ENCODE measurements around the gene ST3GAL2.
"Not testable (repeated sequence)": the region's sequence is repeated elsewhere in the genome, so short reads cannot be mapped to it uniquely, and the experiment has no call there.

ST3GAL2 gene

GRCh38 chr16:70468776-70469525 lies 30.1 kb upstream of the ST3GAL2 start:
- DNase-seq (ENCODE audit: low read depth in 4 of 4, low spot score in 1 of 4) = no peak

- no peak for DNase-seq (ENCODE audit: low read depth in 4 of 4, low spot score in 1 of 4)
Observed at GRCh38 chr16:70467608-70468007, 28.7 kb upstream of the ST3GAL2 start.

GRCh38 chr16:70467113-70467512 lies 28.2 kb upstream of the ST3GAL2 start:
- no peak for DNase-seq (ENCODE audit: low read depth in 4 of 4, low spot score in 1 of 4)

- no peak for DNase-seq (ENCODE audit: low read depth in 4 of 4, low spot score in 1 of 4)
Observed at GRCh38 chr16:70466805-70467076, 27.8 kb upstream of the ST3GAL2 start.

DNA sequence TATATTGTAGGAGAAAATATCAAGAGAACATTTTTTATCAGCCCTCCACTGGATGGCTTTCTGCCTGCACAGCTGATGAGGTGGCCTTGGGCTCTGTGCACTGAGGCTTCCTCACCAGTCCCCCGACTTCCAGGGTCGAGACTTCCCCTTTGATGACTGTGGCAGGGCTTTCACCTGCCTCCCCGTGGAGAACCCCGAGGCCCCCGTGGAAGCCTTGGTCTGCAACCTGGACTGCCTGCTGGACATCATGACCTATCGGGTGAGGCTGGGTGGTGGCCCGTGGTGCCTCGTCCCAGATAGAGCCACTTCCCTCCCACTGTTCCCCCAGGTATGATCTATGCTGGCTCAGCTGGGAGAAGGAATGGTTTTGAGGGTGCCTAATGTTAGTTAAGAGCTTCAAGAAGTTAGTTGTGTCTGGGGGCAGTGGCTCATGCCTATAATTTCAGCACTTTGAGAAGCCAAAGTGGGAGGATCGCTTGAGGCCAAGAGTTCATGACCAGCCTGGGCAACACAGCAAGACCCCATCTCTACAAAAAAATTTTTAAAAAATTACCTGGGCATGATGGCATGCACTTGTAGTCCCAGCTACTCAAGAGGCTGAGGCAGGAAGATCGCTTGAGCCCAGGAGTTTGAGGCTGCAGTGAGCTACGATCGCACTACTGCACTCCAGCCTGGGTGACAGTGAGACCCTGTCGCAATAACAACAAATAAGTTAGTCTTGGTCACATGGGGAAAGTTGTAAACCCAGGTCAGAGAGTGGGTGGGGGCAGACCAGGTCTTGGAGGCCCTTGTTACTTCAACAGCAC lies 27.3 kb upstream of the ST3GAL2 start:
- DNase-seq (ENCODE audit: low read depth in 4 of 4, low spot score in 1 of 4) = no peak

DNA sequence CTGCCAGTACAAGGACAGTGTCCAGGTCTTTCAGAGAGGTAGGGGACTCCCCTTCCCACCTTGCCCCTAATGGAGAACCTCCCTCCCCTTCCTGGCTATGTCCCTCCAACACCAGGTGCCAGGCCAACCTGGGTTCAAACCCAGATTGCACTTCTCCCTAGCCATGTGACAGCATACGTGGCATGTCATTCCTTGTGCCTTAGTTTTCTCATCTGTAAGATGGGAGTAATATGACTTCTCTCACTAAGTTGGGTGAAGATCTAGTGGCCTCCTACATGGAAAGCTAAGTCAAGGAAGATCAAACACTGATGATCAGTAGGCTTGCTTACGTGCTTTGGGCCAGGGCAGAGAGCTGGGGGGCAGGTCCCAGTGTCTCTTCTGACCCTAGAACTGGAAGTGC lies 24.3 kb upstream of the ST3GAL2 start:
- no peak for DNase-seq (ENCODE audit: low read depth in 4 of 4, low spot score in 1 of 4)

DNA sequence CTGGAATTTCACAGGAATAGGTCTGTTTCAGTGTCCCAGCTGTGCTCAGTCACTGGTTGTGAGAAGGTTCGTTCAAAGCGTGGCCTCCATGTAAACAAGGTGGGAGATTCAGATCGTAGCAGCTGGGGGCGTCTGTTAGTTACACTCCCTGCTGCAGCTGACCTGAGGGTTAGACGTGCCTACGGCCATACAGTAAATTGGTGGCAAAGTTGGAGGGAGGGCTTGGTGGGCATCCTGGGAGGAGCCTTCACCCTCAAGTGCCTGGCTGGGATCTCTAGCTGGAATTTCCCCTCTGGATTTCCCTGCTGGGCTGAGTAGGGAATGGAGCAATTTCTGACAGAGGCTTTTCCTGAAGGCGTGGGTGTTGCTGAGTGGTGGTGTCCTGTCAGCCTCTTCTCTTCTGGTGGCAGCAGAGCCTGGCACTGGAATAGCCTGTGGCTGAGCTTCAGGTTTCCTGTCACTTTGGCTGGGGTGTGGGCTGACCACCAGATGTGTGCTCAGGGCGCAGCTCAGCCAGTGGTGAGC lies 21.9 kb upstream of the ST3GAL2 start:
- DNase-seq (ENCODE audit: low read depth in 4 of 4, low spot score in 1 of 4) = no peak

DNA sequence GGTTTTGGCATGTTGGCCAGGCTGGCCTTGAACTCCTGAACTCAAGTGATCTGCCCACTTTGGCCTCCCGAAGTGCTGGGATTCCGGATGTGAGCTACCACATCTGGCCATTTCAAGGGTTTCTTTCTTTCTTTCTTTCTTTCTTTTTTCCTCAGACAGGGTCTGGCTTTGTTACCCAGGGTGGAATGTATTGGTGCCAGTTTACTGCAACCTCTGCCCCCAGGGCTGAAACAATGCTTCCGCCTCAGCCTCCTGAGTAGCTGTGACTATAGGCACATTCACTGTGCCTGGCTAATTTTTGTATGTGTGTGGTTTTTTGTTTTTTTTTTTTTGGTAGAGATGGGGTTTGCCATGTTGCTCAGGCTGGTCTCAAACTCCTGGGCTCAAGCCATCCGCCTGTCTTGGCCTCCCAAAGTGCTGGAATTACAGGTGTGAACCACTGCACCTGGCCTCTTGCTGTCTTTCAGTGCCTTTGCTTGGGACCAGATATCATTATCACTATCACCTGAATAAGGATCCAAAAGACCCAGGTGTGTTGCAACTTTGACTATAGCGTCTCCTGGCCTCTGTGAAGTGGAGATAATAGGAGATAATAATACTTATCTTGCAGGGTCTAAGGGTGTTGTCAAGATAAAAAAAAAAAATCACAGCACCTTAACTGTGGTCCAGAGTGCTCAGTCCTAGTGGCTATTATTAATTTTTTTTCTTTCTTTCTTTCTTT lies 18.7 kb upstream of the ST3GAL2 start:
- no peak for DNase-seq (ENCODE audit: low read depth in 4 of 4, low spot score in 1 of 4)

GRCh38 chr16:70455910-70456309 lies 17.0 kb upstream of the ST3GAL2 start:
- DNase-seq (ENCODE audit: low read depth in 4 of 4, low spot score in 1 of 4) = no peak

GRCh38 chr16:70454222-70455034 lies 15.5 kb upstream of the ST3GAL2 start, which contains the start of gene FCSK:
Gene FCSK, plus strand, starts transcription at chr16:70454595. Its CDS starts 8,596 bp downstream, at chr16:70463191.
- peak; percentile 43 to 56 (median 49) for DNase-seq (ENCODE audit: low read depth in 4 of 4, low spot score in 1 of 4)

GRCh38 chr16:70453892-70454221 lies 15.0 kb upstream of the ST3GAL2 start:
- DNase-seq (ENCODE audit: low read depth in 4 of 4, low spot score in 1 of 4) = no peak

DNA sequence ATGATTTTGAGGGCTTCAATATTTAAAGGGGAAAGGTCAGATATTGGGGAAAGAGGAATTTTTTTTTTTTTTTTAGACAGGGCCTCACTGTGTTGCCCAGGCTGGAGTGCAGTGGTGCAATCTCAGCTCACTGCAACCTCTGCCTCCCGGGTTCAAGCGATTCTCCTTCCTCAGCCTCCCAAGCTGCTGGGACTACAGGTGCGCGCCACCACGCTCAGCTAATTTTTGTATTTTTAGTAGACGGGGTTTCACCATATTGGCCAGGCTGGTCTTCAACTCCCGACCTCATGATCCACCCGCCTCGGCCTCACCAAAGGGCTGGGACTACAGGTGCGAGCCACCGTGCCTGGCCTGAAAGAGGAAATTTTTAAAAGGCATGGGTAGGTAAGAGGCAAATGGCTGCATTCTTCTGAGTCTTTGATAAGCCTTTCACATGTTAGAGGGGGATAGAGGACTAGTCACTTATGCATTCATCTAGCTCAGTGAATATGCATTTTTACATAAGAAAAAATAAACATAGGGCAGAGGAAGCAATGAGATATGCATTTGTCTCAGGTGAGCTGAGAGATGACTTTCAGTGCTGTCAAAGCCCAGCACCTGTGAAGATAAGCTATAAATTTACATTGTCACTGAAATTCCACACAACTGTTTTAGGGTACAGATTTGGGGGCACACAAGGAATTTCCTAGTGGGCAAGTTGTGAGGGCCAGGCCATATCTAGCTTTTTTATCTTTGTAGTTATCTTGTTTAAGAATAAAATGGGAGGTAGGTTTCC lies 14.4 kb upstream of the ST3GAL2 start:
- no peak for DNase-seq (ENCODE audit: low read depth in 4 of 4, low spot score in 1 of 4)

- DNase-seq (ENCODE audit: low read depth in 4 of 4, low spot score in 1 of 4) = not testable (repeated sequence)
Observed at GRCh38 chr16:70451004-70451340, 12.1 kb upstream of the ST3GAL2 start.

DNA sequence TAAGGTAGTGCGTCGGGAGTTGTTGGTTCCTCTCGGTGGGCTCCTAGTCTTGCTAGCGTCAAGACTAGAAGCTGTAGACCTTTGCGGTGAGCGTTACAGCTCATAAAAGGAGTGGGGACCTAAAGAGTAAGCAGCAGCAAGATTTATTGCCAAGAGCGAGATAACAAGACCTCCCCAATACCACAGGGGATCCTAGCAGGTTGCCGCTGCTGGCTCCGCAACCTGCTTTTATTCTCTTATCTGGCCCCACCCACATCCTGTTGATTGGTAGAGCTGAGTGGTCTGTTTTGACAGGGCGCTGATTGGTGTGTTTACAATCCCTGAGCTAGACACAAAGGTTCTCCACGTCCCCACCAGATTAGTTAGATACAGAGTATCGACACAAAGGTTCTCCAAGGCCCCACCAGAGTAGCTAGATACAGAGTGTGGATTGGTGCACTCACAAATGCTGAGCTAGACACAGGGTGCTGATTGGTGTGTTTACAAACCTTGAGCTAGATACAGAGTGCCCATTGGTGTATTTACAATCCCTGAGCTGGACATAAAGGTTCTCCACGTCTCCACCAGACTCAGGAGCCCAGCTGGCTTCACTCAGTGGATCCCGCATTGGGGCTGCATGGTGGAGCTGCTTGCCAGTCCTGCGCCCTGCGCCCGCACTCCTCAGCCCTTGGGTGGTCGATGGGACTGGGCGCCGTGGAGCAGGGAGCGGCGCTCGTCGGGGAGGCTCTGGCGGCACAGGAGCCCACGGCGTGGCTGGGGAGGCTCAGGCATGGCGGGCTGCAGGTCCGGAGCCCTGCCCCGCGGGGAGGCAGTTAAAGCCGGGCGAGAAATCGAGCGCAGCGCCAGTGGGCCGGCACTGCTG lies 11.5 kb upstream of the ST3GAL2 start:
- DNase-seq (ENCODE audit: low read depth in 4 of 4, low spot score in 1 of 4) = not testable (repeated sequence)

DNA sequence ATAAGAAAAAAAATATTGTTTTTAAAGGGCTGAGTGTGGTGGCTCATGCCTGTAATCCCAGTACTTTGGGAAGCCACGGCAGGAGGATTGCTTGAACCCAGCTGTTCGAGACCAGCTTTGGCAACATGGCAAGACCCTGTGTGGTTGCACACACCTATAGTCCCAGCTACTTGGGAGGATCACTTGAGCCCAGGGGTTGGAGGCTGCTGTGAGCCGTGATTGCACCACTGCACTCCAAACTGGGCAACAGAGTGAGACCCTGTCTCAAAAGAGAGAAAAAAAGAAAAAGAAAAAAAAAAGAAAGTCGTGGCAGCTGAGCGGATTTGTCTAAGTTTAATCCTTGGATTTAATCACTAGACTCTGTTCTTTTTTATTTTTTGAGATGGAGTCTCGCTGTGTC lies 9.2 kb upstream of the ST3GAL2 start:
- no peak for DNase-seq (ENCODE audit: low read depth in 4 of 4, low spot score in 1 of 4)

DNA sequence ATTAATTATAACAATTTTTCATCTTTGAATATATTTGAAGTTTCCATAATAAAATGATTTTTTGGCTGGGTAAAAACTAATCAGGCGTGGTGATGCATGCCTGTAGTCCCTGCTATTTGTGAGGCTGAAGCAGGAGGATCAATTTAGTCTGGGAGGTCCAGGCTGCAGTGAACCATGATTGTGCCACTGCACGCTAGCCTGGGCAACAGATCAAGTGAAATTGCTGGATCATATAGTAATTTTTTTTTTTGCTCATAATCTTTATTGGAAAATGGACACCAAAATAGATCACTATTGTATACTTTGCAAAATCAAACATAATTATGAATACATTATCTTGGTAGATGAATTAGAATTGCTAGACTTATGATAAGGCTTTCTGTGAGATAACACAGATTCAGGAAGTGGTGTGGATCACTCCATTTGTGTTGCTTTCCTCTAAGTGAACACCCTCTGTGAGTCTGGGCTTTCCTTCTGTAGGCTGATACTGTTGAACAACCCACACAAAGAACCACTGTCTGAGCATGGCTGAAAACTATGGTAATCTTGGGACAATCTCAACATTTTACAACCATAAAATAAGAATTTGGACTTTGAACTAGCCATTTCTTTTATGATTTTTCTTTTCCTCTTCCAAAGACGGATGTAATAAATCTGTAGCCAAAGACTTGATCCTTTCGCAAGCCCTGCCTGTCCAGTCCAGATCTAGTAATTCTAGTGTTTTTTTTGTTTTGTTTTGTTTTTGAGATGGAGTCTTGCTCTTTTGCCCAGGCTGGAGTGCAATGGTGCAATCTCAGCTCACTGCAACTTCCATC lies 5.6 kb upstream of the ST3GAL2 start:
- DNase-seq (ENCODE audit: low read depth in 4 of 4, low spot score in 1 of 4) = no peak

DNA sequence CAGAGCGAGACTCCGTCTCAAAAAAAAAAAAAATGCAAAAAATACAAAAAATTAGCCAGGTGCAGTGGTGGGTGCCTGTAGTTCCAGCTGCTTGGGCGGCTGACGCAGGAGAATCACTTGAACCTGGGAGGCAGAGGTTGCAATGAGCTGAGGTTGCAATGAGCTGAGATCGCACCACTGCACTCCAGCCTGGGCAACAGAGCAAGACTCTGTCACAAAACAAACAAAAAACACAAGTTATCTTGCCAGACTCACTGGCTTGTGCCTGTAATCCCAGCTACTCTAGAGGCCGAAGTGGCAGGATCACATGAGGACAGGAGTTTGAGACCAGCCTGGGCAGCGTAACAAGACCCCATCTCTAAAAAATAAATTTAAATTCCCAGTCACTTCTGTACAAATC lies 3.4 kb upstream of the ST3GAL2 start:
- DNase-seq (ENCODE audit: low read depth in 4 of 4, low spot score in 1 of 4) = no peak

- no peak for DNase-seq (ENCODE audit: low read depth in 4 of 4, low spot score in 1 of 4)
Observed at GRCh38 chr16:70441406-70441990, 2.6 kb upstream of the ST3GAL2 start.
